Stimulated activated CD4-positive, alpha-beta T cell treated with anti-CD3 and anti-CD28 coated beads, Interleukin-1b, Interleukin-23, amount 100 ng/mL, for 1 hour (primary cell): Measurements from ENCODE around the gene OTC.

Source experiments
- DNase-seq, 2 donors: peaks; one replicate each; pipeline ENCODE4 v3.0.0-alpha.2; 2020; ENCODE audit warnings: low read depth in 2 of 2

The OTC gene

GRCh38 chrX:38468563-38469157 is 116.3 kb downstream of the OTC start:
- DNase-seq, result no peak
